NCI-H1436 (cell line): ENCODE data around the gene SRPK2.
"Not testable (repeated sequence)": the region's sequence is repeated elsewhere in the genome, so short reads cannot be mapped to it uniquely, and the experiment has no call there.

ENCODE experiments used
- DNase-seq: peaks from one replicate; lab custom pipeline; 2025; lab: John Stamatoyannopoulos, UW

The SRPK2 gene

DNA sequence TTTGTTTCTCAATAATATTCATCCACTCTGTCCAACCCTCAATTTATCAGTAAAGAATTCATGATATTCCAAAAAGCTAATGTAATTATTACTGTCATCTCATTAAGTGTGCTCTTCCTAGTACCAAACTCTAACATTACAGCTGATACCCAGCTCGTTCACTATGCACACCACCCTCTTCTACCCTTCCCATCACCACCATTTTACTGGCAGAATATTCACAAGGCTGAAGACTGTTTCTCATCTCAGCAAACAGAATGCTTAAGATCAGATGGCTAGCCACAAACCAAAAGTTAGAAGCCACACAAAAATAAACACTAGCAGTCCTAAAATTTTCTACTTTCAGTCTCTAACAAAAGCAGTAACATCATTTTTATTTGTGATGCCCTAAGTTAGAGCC lies 121.5 kb downstream of the SRPK2 start:
- DNase-seq: no peak

- DNase-seq: no peak
Measured at GRCh38 chr7:105264707-105265106, 124.0 kb downstream of the SRPK2 start.

DNA sequence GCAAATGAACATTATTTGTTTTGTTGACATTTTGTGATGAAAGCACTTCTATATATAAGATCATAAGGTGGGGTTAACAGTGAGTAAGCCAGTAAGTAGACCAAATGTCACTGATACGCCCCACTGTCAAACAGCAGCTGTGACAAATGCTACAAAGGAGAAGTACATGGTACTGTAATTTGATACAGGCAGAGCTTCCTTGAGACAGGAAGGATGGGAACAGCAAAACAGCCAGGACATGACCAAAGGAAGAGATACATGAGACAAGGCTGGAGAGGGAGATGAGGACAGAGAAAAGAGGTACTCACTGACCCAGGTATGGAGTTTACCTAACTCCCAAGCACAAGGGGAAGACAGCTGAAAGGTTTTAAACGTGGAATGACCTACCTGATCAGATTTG lies 127.0 kb downstream of the SRPK2 start:
- DNase-seq: no peak

GRCh38 chr7:105260201-105260871 lies 128.4 kb downstream of the SRPK2 start:
- DNase-seq: not testable (repeated sequence)

GRCh38 chr7:105258919-105259318 lies 129.8 kb downstream of the SRPK2 start:
- DNase-seq: not testable (repeated sequence)

GRCh38 chr7:105257338-105257737 lies 131.4 kb downstream of the SRPK2 start:
- no peak for DNase-seq

DNA sequence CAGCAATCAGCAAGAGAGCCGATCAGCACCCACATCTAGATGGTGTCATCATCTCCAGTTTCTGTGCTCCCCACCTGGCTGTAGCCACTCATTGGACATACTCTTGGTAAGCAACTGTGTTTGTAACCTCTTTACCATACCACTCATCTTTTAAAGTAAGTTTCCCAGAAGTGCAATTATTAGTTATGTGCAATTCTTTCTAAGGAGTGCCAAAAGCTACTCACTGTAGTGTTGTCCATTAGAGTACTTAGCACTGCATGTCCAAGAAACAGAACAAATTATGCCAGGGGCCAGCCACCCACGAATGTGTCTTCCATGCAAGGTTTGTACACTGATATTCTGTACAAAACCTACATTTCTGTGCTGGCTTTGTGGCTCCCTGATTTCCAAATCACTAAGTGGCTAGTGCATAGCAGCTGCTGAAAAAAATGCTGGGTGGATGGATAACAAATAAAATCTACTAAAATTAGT lies 131.9 kb downstream of the SRPK2 start:
- DNase-seq: no peak

- DNase-seq: no peak
Measured at GRCh38 chr7:105250706-105251105, 138.0 kb downstream of the SRPK2 start.

GRCh38 chr7:105250239-105250638 lies 138.5 kb downstream of the SRPK2 start:
- no peak for DNase-seq

DNA sequence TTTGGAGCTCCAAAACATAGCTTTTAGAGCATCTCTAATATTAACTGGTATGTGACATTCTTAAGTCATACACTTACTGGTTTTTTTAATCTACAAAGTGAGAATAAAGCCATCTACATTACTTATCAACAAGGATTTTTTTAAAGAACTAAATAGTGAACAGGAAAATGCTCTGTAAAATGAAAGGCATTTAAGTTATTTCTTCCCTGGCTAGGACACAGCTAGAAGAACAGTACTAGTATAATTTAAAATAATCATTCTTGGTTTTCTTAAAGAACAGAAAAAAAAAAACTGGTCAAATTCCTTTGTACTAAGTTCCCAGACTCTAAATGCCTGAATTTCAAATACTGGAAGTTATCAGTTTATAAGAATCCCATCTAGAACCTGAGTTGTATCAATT lies 139.5 kb downstream of the SRPK2 start:
- DNase-seq: no peak

DNA sequence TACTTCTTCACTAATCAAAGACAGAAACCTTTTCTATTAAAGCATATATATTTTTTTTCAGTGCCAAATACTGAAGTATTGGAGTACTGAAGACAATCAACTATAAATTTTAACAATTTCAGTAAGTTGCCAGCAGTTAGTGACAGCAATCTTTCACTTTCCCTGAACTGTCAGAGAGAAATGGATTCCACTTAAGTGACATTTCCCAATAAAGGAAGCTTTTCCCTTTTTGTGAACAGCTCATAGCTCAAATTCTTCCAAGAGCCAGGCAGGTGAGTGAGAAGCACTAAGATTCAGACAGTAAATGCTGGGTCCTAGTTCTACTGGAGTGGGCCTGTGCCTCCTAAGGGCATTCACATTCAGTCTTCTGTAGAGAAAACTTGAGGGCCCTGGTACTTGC lies 142.0 kb downstream of the SRPK2 start:
- no peak for DNase-seq

DNA sequence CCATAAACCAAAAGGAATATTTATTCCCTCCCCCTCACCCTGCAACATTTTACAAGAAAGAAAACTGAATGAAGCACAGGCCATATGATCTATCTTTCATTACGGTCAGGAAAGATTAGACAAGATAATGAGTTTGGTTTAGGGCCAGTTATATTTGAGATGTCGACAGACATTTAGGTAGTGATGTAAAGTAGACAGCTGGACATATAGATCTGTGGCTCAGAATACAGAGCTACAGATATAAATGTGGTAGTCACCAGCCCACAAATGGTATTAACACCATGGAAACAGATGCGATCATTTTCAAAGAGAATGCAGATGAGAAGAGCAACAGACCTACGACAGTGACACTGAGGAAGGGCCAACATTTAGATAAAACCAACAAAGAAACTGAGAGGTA lies 142.5 kb downstream of the SRPK2 start:
- no peak for DNase-seq

- no peak for DNase-seq
Measured at GRCh38 chr7:105245398-105246114, 143.2 kb downstream of the SRPK2 start.

- DNase-seq: no peak
Measured at GRCh38 chr7:105244594-105244993, 144.1 kb downstream of the SRPK2 start.

- DNase-seq: no peak
Measured at GRCh38 chr7:105241198-105241597, 147.5 kb downstream of the SRPK2 start.

DNA sequence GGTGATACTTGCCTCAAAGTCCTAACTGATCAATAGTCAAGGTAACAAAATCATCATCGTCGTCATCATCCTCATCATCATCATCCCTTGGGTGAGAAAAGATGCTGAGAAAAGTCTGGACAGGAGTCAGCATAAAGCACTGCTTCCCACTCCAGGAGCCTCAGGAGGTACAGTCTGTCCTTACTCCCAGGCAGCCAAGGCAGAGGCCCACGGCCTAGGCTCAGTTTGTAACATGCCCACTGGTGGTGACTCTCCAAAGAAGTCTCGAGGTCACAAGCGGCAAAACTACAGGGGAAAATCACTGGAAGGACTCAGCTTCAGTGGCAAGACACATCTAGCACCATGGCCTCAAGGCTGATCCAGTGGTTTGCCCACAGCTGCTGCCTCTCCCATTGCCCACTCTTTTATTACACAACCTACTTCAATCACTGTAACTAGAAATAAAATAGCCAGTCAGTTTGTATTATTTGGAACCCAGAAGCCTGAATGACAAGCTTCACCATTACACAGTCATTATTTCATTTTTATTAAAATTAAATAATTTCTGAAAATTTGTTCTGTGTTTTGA lies 150.4 kb downstream of the SRPK2 start:
- DNase-seq: no peak

GRCh38 chr7:105234886-105235285 lies 153.8 kb downstream of the SRPK2 start:
- no peak for DNase-seq

DNA sequence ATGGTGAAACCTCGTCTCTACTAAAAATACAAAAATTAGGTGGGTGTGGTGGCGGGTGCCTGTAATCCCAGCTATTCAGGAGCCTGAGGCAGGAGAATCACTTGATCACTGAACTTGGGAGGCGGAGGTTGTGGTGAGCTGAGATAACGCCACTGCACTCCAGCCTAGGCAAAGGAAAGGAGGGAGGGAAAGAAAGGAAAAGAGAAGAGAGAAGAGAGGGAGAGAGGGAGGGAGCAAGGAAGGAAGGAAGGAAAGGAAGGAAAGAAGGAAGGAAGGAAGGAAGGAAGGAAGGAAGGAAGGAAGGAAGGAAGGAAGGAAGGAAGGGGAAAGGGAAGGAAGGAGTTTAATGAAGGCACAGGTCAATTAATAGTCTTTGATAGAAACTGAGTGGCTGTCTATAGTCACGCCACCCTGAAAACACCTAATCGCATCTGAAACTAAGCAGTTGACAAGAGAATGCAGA lies 155.9 kb downstream of the SRPK2 start:
- not testable (repeated sequence) for DNase-seq

DNA sequence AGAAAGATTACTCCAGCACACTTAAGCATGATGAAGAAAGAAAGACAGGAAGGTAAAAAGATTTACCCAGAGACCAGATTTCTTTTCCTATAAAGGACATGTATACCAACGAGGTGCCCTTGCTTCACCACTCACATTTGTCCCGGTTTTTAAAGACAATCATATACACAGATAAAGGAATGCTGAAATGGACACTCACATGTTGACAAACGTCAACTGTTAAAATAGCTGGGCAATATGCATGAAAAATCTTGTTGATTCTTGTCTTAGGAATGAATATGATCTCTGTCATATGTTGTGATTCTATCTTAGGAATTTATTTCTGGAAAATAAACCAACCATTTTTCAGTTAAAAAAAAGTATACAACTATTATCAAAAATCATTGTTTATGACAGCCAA lies 158.2 kb downstream of the SRPK2 start:
- DNase-seq: no peak

DNA sequence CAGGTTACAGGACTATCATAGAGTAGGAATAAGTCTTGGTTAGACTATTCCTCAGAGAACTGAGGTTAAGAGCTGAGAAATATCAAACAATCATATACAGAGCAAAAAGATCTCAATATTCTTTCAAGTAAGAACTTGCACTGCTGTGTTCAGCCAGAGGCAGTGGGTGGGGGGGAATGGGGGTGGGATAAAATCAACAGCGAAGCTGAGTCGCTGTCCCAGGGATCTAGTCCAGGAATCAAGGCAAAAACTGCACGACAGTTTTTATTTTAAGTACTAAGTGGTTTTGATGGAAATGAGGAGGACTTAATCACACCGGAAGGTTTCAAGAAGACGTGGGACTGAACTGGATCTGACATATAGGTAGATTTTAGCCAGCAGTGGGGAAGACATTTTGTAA lies 159.1 kb downstream of the SRPK2 start:
- DNase-seq: no peak

- DNase-seq: no peak
Measured at GRCh38 chr7:105228555-105228954, 160.2 kb downstream of the SRPK2 start.

DNA sequence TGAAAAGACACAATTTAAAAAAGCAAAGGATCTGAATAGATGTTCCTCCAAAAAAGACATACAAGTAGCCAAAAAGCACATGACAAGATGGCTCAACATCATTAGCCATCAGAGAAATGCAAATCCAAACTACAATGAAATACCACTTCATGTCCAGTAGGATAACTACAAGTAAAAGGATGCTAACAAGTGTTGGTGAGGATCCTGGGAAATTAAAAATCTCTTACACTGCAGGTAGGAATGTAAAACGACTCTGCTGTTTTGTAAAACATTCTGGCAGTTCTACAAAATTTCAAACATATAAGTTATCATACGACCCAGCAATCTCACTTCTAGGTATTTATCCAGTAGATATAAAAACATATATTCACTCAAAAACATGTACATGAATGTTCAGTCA lies 161.3 kb downstream of the SRPK2 start:
- no peak for DNase-seq
